Neural cell (in vitro differentiated cells): Measurements from ENCODE around the gene ACE. TPM values are rescaled to one million over a fixed set of nuclear protein-coding genes. Genes with fewer than 3 reads are reported as not detected.

Experiments used
- H2AFZ ChIP-seq: fragments of 200-600, 300-800 bp; sonication (generic), shearing (Covaris generic); 2 replicates; pipeline ENCODE4 v1.6.0; 2014; ENCODE audit warnings: low read depth, mild to moderate bottlenecking, antibody characterized with exemption, low read length, moderate library complexity
- H3F3A ChIP-seq: fragments of 200-600 bp; shearing (Covaris generic); 2 replicates; pipeline ENCODE4 v1.6.1; 2016; ENCODE audit warnings: mild to moderate bottlenecking, moderate library complexity, mixed read lengths, antibody characterized with exemption, low read length; ENCODE audit not compliant: insufficient read depth, poor library complexity, severe bottlenecking
- H3K27ac ChIP-seq: fragments of 200-600, 300-800 bp; sonication (generic), shearing (Covaris generic); 2 replicates; pipeline ENCODE4 v1.5.1; 2014; ENCODE audit warnings: mild to moderate bottlenecking, low read length, moderate library complexity
- H3K27me3 ChIP-seq: fragments of 300-800, 200-600 bp; sonication (generic), shearing (Covaris generic); 2 replicates; pipeline ENCODE4 v1.6.0; 2014; ENCODE audit warnings: mild to moderate bottlenecking, low read depth, low read length, moderate library complexity; ENCODE audit not compliant: insufficient read depth
- H3K36me3 ChIP-seq: fragments of 300-800, 200-600 bp; sonication (generic), shearing (Covaris generic); 2 replicates; pipeline ENCODE4 v1.5.1; 2014; ENCODE audit warnings: mild to moderate bottlenecking, antibody characterized with exemption, low read length, moderate library complexity; ENCODE audit not compliant: insufficient read depth
- H3K4me2 ChIP-seq: fragments of 300-800, 200-600 bp; sonication (generic), shearing (Covaris generic); 2 replicates; pipeline ENCODE4 v1.6.0; 2014; ENCODE audit warnings: mild to moderate bottlenecking, low read length
- H3K4me3 ChIP-seq: fragments of 300-800, 200-600 bp; sonication (generic), shearing (Covaris generic); 2 replicates; pipeline ENCODE4 v1.5.1; 2014; ENCODE audit warnings: mild to moderate bottlenecking, low read length, moderate library complexity
- H3K79me2 ChIP-seq: fragments of 200-600 bp; shearing (Covaris generic); replicated peaks from 2 replicates; pipeline ENCODE4 v1.6.0; 2014; ENCODE audit warnings: mild to moderate bottlenecking, low read length, moderate library complexity; ENCODE audit not compliant: insufficient read depth
- H3K9ac ChIP-seq: fragments of 300-800, 200-600 bp; sonication (generic), shearing (Covaris generic); 2 replicates; pipeline ENCODE4 v1.6.1; 2016; ENCODE audit warnings: mild to moderate bottlenecking, low read length, mixed read lengths
- H3K9me2 ChIP-seq: fragments of 200-600 bp; shearing (Covaris generic); 2 replicates; pipeline ENCODE4 v1.6.1; 2016; ENCODE audit warnings: mild to moderate bottlenecking, low read length, mixed read lengths; ENCODE audit not compliant: insufficient read depth
- H3K9me3 ChIP-seq: fragments of 200-600, 300-800 bp; sonication (generic), shearing (Covaris generic); 2 replicates; pipeline ENCODE4 v1.6.1; 2016; ENCODE audit warnings: mild to moderate bottlenecking, mixed run types, low read length, moderate library complexity, mixed read lengths
- H4K20me1 ChIP-seq: fragments of 200-600 bp; shearing (Covaris generic); 2 replicates; pipeline ENCODE4 v1.6.1; 2016; ENCODE audit warnings: mild to moderate bottlenecking, mixed run types; ENCODE audit not compliant: insufficient read depth
- EP300 ChIP-seq: fragments of 450-650 bp; conservative IDR thresholded peaks from 2 replicates; pipeline ENCODE4 v1.6.1; 2014; ENCODE audit warnings: antibody characterized with exemption, mild to moderate bottlenecking, moderate library complexity; ENCODE audit not compliant: poor library complexity, severe bottlenecking
- EZH2 ChIP-seq: fragments of 200-600, 300-800 bp; shearing (Covaris generic), sonication (generic); IDR thresholded peaks from 2 replicates; pipeline ENCODE4 v1.6.1; 2014; ENCODE audit warnings: antibody characterized with exemption, low read length, borderline replicate concordance, mild to moderate bottlenecking; ENCODE audit not compliant: insufficient read depth, poor library complexity, severe bottlenecking
- MXI1 ChIP-seq: fragments of 450-650 bp; conservative IDR thresholded peaks from 2 replicates; pipeline ENCODE4 v1.6.1; 2014; ENCODE audit warnings: antibody characterized with exemption, mild to moderate bottlenecking; ENCODE audit not compliant: poor library complexity, severe bottlenecking
- POLR2AphosphoS5 ChIP-seq: IDR thresholded peaks from 2 replicates; pipeline ENCODE4 v1.6.1; 2012
- RAD21 ChIP-seq: fragments of 450-650 bp; conservative IDR thresholded peaks from 2 replicates; pipeline ENCODE4 v1.6.1; 2014; ENCODE audit warnings: antibody characterized with exemption, mild to moderate bottlenecking, moderate library complexity
- SMC3 ChIP-seq: fragments of 450-650 bp; conservative IDR thresholded peaks from 2 replicates; pipeline ENCODE4 v1.6.1; 2014; ENCODE audit warnings: antibody characterized with exemption, mild to moderate bottlenecking, moderate library complexity; ENCODE audit not compliant: poor library complexity
- TAF1 ChIP-seq: IDR thresholded peaks from 2 replicates; pipeline ENCODE4 v1.6.1; 2012; ENCODE audit warnings: low read depth
- polyA plus RNA-seq: library from polyadenylated mRNA; depleted of rRNA; stranded (reverse); fragments of >200 nt; gene quantifications from 2 replicates; pipeline ENCODE4 v1.2.3, GENCODE V29; 2014
- TF ChIP-seq, protein P1 (sequence below): IDR thresholded peaks from 2 replicates; pipeline ENCODE4 v1.6.1; 2012; ENCODE audit warnings: borderline replicate concordance
- TF ChIP-seq, protein P2 (sequence below): fragments of 450-650 bp; IDR thresholded peaks from 2 replicates; pipeline ENCODE4 v1.5.1; 2014; ENCODE audit warnings: antibody characterized with exemption, mild to moderate bottlenecking, moderate library complexity; ENCODE audit not compliant: poor library complexity, severe bottlenecking

The ACE gene
- polyA plus RNA-seq, 1 donor from 2014 or later = 1.5 TPM

DNA sequence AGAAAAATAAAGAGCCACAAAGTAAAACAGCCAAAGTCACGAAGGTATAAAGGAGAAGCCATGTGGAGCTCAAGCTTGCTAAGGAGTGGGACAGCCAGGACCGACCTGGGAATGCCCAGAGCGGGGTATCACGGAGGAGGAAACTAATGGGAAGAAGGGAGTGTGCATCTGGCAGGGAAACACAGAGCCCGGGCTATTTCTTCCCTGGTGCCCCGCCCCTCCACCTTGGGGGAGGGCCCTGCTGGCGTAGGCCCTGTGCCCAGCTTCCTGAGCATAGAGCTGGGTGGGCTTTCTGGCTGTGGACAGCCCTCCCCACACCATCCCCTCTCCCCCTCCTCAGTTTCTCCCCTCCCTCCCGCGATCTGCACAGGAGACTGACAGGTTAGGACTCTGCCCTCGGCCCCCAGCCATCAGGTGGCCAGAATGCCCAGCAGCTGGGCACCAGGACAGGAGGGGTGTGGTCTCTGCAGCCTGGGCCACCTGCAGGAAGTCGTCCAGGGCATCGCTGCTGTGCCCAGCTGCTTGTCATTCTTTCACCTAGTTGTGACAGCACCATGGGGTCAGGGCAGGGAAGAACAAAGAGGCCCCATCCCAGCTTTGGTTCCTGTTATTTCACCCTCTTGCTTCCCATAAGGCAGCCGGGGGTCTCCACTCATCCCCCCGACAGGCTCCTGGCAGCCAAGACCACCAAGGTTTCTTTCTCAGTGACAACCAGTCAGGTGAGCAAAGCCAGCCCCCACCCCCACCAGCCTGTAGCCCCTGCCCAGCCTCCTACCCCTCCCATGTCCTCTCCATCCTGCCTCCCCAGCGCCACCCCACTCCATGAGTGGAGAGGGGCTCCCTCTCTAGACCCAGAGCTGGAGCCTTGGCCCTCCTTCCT is 66.3 kb downstream of the ACE start:
- H3K9me3 ChIP-seq = no peaks in the 10 kb centered on the region
- no peaks in the 10 kb centered on the region for H3K79me2 ChIP-seq
- no peak overlapping the region for H3K4me3 ChIP-seq
- no peak overlapping the region for H3K9ac ChIP-seq
- H3F3A ChIP-seq = no peaks in the 10 kb centered on the region
- H3K27ac ChIP-seq = no peak overlapping the region
- no peaks in the 10 kb centered on the region for H3K9me2 ChIP-seq
- no peaks in the 10 kb centered on the region for H3K36me3 ChIP-seq
- peaks cover 17% of the 10 kb centered on the region for H3K27me3 ChIP-seq
- TF ChIP-seq, protein P1, sequence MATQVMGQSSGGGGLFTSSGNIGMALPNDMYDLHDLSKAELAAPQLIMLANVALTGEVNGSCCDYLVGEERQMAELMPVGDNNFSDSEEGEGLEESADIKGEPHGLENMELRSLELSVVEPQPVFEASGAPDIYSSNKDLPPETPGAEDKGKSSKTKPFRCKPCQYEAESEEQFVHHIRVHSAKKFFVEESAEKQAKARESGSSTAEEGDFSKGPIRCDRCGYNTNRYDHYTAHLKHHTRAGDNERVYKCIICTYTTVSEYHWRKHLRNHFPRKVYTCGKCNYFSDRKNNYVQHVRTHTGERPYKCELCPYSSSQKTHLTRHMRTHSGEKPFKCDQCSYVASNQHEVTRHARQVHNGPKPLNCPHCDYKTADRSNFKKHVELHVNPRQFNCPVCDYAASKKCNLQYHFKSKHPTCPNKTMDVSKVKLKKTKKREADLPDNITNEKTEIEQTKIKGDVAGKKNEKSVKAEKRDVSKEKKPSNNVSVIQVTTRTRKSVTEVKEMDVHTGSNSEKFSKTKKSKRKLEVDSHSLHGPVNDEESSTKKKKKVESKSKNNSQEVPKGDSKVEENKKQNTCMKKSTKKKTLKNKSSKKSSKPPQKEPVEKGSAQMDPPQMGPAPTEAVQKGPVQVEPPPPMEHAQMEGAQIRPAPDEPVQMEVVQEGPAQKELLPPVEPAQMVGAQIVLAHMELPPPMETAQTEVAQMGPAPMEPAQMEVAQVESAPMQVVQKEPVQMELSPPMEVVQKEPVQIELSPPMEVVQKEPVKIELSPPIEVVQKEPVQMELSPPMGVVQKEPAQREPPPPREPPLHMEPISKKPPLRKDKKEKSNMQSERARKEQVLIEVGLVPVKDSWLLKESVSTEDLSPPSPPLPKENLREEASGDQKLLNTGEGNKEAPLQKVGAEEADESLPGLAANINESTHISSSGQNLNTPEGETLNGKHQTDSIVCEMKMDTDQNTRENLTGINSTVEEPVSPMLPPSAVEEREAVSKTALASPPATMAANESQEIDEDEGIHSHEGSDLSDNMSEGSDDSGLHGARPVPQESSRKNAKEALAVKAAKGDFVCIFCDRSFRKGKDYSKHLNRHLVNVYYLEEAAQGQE = no peak
- TF ChIP-seq RAD21 = no peak
- TF ChIP-seq EZH2 = no peak
- no peak for TF ChIP-seq MXI1
- TF ChIP-seq, protein P2, sequence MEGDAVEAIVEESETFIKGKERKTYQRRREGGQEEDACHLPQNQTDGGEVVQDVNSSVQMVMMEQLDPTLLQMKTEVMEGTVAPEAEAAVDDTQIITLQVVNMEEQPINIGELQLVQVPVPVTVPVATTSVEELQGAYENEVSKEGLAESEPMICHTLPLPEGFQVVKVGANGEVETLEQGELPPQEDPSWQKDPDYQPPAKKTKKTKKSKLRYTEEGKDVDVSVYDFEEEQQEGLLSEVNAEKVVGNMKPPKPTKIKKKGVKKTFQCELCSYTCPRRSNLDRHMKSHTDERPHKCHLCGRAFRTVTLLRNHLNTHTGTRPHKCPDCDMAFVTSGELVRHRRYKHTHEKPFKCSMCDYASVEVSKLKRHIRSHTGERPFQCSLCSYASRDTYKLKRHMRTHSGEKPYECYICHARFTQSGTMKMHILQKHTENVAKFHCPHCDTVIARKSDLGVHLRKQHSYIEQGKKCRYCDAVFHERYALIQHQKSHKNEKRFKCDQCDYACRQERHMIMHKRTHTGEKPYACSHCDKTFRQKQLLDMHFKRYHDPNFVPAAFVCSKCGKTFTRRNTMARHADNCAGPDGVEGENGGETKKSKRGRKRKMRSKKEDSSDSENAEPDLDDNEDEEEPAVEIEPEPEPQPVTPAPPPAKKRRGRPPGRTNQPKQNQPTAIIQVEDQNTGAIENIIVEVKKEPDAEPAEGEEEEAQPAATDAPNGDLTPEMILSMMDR = no peak
- TF ChIP-seq EP300 = no peak
- no peak for TF ChIP-seq TAF1
- no peak for TF ChIP-seq SMC3
- no peak for TF ChIP-seq POLR2AphosphoS5
- no peak overlapping the region for H3K4me2 ChIP-seq
- H4K20me1 ChIP-seq = no peaks in the 10 kb centered on the region
- H2AFZ ChIP-seq = no peak overlapping the region

DNA sequence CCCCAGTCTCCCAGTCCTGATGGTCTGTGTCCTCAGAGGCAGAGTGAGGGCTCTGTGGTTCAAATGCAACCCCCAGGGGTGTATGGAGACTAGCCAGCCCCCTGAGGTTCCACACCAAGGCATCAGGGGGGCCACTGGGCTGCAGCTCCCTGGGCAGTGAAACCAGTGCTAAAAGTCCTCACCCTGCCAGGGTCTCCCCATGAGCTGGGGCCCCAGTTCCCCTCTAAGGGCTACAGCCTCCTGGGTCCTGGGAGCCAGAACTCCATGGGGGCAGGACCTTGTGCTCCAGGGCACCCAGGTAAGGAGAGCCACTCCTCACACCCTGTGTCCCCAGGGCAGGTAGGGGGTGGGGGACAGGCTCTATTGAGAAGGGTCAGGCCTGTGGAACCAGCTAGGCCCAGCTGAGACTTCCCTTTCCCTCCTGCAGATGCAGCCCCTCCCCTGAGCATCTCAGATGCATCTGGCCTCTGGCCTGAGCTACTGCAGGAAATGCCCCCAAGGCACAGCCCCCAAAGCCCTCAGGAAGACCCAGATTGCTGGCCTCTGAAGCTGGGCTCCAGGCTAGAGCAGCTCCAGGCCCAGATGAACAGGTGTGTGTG is 67.1 kb downstream of the ACE start:
- H3K4me3 ChIP-seq = no peak overlapping the region
- no peaks in the 10 kb centered on the region for H3F3A ChIP-seq
- no peaks in the 10 kb centered on the region for H4K20me1 ChIP-seq
- H3K4me2 ChIP-seq = no peak overlapping the region
- no peaks in the 10 kb centered on the region for H3K9me2 ChIP-seq
- no peaks in the 10 kb centered on the region for H3K9me3 ChIP-seq
- no peak for TF ChIP-seq SMC3
- H3K9ac ChIP-seq = no peak overlapping the region
- H3K79me2 ChIP-seq = no peaks in the 10 kb centered on the region
- H3K27ac ChIP-seq = no peak overlapping the region
- no peaks in the 10 kb centered on the region for H3K36me3 ChIP-seq
- H2AFZ ChIP-seq = no peak overlapping the region
- H3K27me3 ChIP-seq = peaks cover 9% of the 10 kb centered on the region
